OCI-LY1 (cell line): ENCODE results near the gene TRPM4.

Source experiments
- EZH2 ChIP-seq: fragments of 200-600 bp; sonication (generic), shearing (Covaris generic); IDR thresholded peaks from 2 replicates; pipeline ENCODE4 v1.8.0; 2017; ENCODE audit warnings: borderline replicate concordance, mixed run types, mild to moderate bottlenecking, antibody characterized with exemption, low read length, moderate library complexity, mixed read lengths
- TF ChIP-seq, protein P1 (sequence below): fragments of 200-600 bp; sonication (generic), shearing (Covaris generic); IDR thresholded peaks from 2 replicates; pipeline ENCODE4 v1.5.1; 2017; ENCODE audit warnings: mild to moderate bottlenecking, antibody characterized with exemption, low read length, moderate library complexity, mixed read lengths

- TF ChIP-seq, protein P1, sequence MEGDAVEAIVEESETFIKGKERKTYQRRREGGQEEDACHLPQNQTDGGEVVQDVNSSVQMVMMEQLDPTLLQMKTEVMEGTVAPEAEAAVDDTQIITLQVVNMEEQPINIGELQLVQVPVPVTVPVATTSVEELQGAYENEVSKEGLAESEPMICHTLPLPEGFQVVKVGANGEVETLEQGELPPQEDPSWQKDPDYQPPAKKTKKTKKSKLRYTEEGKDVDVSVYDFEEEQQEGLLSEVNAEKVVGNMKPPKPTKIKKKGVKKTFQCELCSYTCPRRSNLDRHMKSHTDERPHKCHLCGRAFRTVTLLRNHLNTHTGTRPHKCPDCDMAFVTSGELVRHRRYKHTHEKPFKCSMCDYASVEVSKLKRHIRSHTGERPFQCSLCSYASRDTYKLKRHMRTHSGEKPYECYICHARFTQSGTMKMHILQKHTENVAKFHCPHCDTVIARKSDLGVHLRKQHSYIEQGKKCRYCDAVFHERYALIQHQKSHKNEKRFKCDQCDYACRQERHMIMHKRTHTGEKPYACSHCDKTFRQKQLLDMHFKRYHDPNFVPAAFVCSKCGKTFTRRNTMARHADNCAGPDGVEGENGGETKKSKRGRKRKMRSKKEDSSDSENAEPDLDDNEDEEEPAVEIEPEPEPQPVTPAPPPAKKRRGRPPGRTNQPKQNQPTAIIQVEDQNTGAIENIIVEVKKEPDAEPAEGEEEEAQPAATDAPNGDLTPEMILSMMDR, result no peak
- no peak for TF ChIP-seq EZH2
Observed at GRCh38 chr19:49150944-49151243, 6.7 kb upstream of the TRPM4 start.
